Upper lobe of left lung (tissue), 4 donors: ENCODE results near the gene COL19A1.

Experiments
- CTCF ChIP-seq, 6 experiments: fragments of 450-650 bp in 4 of 6; fragments of 200-600 bp in 2 of 6; sonication (generic) in 2 of 6; IDR thresholded peaks; one replicate each; pipeline ENCODE4 v1.5.1; 2016 to 2019; ENCODE audit warnings: antibody characterized with exemption in 6 of 6
- EP300 ChIP-seq, 4 donors: sonication (generic); formaldehyde crosslinking; IDR thresholded peaks; one replicate each; pipeline ENCODE4 v1.5.1; 2017; ENCODE audit warnings: antibody characterized with exemption in 4 of 4, control low read depth in 2 of 4
- POLR2A ChIP-seq, 4 donors: fragments of 450-650 bp; IDR thresholded peaks; one replicate each; pipeline ENCODE4 v1.5.1; 2016 to 2017; ENCODE audit warnings: antibody characterized with exemption in 4 of 4, mild to moderate bottlenecking in 2 of 4

GRCh38 chr6:70072540-70073179 is 206.3 kb downstream of the COL19A1 start:
- TF ChIP-seq CTCF (IDR thresholded peaks at IDR 0.05) (no peak), EP300 (IDR thresholded peaks at IDR 0.05) (no peak), POLR2A (IDR thresholded peaks at IDR 0.05) (no peak)
